Limb (tissue), 2 donors: ENCODE results near the gene UBAP1L.
A peak's percentile ranks its signal among the peaks of the same experiment; 100 is the strongest.
"Not testable (repeated sequence)": the region's sequence is repeated elsewhere in the genome, so short reads cannot be mapped to it uniquely, and the experiment has no call there.

Source experiments
- DNase-seq, 2 donors: peaks; one replicate each; pipeline ENCODE4 v3.0.0-alpha.2; 2016; ENCODE audit errors: extremely low spot score in 2 of 2

Gene UBAP1L

DNA sequence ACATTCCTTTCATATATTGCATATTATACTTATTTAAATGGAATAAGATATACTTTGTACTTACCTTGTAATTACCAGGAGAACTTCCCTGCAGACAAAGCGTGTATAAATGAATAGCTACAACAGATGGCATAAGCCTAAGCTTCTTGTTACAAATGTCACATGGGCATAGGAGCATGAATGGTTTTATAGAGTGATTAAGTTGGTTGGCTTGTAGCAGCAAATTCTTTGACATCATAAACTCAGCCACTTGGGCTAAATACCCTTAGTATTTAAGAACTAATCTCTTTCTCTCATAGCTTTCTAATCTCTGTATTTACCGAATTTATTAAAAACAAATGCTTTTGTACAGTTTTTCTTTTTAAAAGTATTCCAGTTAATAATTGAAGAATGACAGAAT is at the start of gene UBAP1L:
Gene UBAP1L (minus strand): TSS at position 115 of the 400 bp plus-strand sequence. CDS start 8,985 bp downstream, outside the sequence.
- no peak for DNase-seq

DNA sequence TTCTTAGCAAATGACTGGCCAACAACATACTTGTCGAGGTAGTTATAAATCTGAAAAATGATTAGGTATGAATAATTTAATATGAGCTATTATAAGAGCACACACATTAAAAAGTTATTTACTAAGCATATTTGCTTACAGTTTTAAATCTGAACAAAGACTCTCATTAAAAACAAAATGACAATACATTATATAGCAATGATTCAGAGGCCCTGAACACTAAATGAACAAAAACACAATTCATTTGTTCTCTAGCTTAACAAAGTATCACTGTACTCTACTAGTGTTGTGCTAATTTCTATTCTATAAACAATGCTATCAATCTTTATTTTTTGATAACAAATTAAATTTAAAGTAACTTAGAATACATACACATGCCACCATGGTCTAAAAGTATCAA is 49.1 kb upstream of the UBAP1L start:
- DNase-seq, result no peak

DNA sequence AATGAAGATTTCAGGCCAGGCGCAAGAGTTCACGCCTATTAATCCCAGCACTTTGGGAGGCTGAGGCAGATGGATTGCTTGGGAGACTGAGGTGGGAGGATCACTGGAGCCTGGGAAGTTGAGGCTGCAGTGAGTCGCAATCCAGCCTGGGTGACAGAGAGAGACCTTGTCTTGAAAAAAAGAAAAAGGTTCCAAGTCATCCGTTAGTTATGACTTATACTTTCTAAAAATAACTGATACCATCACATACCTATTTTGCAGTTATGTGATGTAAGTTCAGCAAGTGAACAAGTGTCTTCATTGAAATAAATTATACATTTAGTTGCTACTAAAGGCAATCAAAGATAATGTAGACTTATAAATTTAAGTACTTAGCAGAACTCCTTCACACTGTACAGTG is 48.0 kb upstream of the UBAP1L start:
- DNase-seq, result no peak

DNA sequence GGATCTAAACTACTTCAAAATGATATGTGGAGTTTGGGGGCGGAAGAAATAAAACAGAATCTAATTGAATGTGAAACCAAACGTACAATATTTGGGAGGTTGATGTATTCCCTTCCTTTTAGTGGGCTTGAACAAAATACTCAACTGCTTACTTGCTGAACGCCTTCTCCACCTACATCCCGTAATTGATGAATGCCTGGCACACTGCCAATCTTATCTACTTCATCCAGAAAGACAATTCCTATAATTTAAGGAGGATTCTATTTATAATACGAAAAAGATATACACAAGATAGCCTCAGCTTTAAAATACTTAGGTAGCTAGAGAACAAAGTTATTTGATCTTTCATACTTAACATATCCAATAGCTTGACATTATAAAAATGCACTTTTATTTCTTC is 41.7 kb upstream of the UBAP1L start:
- no peak for DNase-seq

DNA sequence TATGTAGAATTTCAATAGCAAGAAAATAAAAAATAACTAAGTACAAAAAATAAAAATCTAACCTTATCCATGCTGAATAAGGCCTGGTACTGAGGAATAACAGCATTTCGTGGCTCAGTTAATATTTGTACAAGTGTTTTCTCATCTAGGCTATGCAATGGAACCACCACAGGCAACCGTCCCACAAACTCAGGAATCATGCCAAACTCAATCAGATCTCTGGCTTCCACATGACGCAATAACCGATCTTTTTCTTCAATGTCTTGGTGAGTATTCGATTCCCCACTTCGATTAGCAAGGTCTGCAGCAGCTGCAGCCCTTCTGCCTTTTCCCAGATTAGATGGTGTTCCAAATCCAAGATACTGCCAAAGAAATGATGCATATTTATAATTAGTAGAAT is 39.7 kb upstream of the UBAP1L start:
- DNase-seq, result no peak

DNA sequence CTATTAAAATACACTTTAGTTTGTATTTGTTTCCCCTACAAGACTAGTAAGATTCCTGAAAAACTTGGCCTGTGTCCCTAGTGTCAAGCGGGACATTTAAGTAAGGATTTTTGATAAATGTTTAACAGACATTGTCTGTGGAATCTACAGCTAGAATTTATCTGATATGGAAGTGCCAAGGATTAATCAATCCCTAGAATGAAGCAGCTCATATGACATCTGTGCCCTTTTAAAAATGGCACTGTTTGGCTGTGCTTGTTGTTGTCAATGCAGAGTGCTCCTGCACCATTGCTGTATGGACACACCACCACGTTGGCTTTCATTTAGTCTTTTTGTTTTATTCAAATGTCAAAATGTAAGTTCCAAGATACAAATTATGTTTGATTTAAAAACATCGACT is 32.9 kb upstream of the UBAP1L start:
- DNase-seq, result no peak

DNA sequence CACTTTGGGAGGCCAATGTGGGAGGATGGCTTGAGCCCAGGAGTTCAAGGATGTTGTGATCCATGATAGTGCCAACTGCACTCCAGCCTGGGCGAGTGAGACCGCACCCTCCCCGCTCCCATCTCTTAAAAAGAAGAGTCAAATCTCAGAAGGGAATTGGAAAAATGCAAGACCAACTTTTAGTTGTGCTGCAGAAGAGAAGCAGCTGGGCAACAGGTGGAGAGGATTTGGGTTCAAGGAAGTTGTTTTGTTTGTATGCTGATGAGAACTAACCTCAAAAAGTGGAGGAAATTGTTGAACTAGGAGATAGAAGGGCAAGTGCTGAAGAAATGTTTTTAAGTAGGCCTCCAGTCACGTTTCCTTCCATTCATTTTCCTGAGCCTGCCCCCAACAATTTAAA is 31.4 kb upstream of the UBAP1L start:
- no peak for DNase-seq

DNA sequence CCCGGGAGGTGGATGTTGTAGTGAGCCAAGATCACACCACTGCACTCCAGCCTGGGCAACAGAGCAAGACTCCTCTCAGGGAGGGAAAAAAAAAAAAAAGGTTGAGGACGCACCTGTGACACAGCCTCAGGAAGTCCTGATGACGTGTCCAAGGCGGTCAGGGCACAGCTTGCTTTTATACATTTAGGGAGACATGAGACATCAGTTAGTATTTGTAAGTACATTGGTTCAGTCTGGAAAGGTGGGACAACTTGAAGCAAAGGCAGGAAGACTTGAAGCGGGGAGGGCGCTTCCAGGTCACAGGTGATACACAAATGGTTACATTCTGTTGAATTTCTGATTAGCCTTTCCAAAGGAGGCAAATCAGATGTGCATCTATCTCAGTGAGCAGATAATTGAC is 23.6 kb upstream of the UBAP1L start:
- not testable (repeated sequence) for DNase-seq

DNA sequence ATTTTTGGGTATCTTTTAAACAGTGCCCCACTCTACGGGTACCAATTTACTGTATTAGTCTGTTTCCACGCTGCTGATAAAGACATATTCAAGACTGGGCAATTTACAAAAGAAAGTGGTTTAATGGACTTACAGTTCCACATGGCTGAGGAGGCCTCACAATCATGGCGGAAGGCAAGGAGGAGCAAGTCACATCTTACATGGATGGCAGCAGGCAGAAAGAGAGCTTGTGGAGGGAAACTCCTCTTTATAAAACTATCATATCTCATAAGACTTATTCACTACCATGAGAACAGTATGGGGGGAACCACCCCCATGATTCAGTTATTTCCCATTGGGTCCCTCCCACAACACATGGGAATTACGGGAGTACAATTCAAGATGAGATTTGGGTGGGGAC is 22.9 kb upstream of the UBAP1L start:
- DNase-seq, result not testable (repeated sequence)

DNA sequence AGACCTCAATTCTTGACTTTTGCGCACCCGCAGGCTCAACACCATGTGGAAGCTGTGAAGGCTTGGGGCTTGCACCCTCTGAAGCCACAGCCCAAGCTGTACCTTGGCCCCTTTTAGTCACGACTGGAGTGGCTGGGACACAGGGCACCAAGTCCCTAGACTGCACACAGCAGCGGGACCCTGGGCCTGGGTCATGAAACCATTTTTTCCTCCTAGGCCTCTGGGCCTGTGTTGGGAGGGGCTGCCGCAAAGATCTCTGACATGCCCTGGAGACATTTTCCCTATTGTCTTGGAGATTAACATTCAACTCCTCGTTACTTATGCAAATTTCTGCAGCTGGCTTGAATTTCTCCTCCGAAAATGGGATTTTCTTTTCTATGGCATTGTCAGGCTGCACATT is 22.1 kb upstream of the UBAP1L start:
- DNase-seq, result not testable (repeated sequence)

DNA sequence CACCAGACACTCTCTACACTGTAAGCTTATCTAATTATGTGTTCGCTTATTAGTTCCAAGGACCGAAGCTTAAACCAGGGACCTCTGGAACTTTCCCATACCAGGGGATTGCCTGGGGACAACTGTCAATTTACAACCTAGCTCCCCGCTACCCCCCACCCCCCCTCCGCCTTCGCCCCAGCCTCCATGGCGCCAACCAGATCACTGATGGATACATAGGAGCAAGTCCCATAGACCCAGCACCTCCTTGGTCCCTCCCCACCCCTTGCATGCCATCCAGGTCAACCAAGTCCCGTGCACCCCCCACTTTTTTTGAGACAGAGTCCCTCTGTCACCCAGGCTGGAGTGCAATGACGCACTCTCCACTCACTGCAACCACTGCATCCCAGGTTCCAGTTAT is 19.5 kb upstream of the UBAP1L start:
- no peak for DNase-seq

DNA sequence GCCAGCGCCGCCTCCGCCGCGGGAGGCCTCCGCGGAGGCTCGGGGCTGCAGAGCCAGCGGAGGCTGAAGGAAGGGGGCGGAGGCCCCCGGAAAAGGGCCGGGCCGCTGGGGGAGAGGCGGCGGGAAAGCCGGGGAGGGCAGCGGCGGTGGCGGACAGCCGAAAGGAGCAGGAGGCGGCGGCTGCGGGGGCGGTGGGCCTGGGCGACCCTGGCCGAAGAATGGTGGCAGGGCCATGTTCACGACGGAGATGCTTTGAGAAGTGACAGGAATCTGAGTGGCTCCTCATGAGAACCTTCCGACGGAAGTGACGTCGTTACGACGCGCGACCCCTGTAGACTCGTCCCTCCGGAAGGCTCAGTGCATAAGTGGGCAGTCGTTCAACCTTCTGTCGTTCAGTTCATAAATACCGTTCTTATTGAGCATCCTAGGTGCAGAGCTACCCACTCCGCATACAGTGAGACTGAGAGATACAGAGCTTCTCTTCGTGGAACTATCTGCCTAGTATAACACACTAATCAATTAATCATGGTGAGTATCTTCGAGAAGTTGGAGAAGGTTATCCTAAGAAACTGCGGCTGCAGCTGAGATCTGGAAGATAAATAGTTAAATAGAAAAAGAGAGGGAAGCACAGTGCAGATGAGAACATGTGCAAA is 18.7 kb upstream of the UBAP1L start, which contains the start of gene PDCD7:
Gene PDCD7 (minus strand): TSS at position 261 of the 653 bp plus-strand sequence. CDS start 27 bp downstream, at position 234.
- DNase-seq, result peak; percentile 91 to 96

DNA sequence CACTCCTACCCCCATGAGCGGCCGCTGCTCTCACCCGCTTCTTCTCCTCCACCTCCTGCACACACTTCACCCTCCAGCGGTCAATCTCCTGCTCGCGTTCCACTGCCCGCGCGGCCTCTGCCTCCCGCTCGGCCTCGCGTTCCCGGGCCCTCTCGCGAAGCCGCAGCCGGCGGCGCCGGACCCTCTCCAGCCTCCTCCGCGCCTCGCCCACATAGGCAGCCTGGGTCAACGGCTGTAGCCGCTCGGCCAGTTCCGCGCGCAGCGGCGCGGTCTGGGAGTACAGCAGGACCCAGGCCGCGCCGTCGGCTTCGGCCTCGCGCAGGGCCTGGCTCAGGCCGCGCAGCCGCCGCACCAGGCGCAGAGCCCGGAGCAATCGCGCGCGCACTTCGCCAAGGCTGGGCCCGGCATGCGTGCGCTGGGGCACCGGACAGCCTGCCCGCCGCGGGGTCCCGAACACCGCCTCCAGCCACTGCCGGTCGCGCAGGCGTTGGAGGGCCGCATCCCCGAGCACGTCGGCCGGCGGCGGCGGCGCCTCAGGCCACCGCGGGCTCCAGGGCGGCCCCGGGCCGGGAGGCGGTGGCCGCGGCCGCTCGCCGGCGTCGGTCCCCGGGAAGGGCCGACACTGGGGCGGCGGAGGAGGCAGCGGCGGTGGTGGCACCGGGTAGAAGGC is 18.0 kb upstream of the UBAP1L start:
- DNase-seq, result peak in 1 of 2 donors; percentile 61

DNA sequence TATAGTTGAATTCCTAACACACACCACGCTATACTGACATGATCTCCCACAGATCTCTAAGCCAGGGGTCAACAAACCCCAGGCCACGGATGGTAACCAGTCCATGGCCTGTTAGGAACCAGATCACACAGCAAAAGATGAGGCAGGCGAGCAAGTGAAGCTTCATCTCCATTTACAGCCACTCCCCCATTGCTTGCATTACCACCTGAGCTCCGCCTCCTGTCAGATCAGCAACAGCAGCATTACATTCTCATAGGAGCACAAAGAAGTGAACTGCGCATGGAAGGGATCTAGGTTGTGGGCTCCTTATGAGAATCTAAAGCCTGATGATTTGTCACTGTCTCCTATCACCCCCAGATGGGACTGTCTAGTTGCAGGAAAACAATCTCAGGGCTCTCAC is 15.9 kb upstream of the UBAP1L start:
- DNase-seq, result no peak

DNA sequence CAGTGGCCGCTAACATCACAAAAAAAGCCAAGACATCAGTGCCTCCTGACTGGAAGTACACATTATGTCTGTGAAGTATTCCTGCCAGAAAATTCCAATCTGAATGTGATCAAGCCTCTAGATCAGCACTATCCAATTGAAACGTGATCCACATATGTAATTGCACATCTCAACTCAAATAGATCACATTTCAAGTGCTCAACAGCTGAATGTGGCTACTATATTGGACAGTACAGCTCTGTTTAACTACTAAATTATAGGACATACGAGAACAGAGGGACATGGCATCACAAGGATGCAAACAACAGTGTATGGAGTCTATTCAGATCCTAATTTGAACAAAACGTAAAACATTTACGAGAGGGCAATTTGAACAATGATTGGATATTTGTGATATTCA is 542 bp upstream of the UBAP1L start:
- peak in 1 of 2 donors; percentile 29 for DNase-seq

DNA sequence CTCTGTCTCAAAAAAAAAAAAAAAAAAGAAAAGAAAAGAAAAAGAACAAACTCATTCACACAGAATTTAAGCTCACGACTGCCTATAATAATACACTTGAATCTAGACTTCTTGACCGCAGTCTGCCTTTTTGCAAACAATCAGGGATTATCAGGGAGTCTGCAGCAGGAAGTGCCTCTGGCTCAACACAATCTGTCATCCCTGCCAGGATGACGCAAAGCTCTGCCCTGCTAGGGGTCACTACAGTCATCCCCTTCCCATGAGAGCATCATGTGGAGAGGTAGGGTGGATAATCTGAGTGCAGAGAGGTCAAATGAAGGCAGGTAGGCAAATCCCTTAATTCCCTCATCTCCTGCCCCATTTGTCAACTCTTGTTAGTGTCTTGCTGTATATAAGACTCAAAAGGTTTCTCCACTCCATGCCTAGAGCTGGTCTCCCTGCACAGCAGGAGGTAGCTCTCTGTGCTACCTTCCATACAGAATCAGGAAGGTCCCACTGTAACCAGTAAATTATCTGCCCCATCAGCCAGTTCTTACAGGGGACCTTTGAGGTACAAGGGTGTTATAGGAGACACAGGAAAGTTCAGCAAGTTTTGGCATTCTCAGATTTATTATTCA is 4.2 kb downstream of the UBAP1L start:
- no peak for DNase-seq

DNA sequence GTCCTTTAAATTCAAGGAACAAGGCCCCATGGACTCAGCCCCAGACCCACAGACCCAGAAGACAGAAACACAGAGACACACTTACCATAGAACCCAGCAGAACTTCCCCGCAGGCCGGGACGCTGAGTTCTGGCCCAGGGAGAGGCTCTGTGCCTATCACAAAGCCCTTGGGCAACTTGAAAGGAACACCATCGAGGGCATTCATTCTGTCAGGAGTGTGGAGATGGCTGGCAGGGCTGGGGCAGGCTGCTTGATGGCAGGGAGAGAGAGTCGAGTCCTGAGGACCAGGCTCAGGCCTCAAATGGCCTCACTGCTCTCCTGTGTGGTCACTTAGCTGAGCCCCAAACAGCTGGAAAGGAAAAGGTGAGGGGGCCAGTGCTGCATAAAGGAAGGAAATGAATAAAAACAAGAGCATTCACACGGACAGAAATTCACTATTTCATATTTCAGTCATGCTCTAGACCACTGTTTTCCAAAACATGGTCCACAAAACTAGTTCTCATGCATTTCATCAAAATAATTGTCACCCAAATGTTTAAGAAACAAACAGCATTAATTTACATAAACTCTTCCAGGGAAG is 8.9 kb downstream of the UBAP1L start:
- DNase-seq, result no peak

DNA sequence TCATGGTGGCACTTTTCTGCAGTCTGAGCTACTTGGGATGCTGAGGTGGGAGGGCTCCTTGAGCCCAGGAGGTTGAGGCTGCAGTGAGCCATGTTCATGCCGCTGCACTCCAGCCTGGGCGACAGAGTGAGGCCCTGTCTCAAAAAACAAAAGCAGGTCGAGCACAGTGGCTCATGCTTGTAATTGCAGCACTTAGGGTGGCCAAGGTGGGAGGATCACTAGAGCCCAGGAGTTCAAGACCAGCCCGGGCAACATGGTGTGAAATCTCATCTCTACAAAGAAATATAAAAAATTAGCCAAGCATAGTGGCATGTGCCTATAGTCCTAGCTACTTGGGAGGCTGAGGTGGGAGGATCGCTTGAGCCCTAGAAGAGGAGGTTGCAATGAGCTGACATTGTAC is 10.0 kb downstream of the UBAP1L start:
- DNase-seq, result no peak

DNA sequence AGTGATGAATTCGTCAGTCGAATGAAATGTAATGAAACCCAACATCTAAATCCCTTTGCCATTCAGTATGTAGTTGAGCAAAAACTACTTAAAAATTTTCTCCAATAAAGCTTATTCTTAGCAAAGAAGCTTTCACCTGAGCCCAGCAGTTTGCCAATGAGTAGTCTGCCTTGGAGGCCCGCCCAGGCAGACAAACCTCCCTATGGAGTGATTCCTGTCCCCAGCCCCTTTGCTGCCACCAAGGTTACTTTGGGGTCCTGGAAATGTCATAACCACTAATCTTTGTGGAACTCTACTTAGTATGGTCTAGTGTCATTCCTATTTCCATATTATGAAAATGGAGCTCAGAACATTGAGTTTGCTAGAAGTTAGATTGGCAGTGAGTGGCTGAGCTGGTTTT is 12.1 kb downstream of the UBAP1L start:
- DNase-seq, result no peak

DNA sequence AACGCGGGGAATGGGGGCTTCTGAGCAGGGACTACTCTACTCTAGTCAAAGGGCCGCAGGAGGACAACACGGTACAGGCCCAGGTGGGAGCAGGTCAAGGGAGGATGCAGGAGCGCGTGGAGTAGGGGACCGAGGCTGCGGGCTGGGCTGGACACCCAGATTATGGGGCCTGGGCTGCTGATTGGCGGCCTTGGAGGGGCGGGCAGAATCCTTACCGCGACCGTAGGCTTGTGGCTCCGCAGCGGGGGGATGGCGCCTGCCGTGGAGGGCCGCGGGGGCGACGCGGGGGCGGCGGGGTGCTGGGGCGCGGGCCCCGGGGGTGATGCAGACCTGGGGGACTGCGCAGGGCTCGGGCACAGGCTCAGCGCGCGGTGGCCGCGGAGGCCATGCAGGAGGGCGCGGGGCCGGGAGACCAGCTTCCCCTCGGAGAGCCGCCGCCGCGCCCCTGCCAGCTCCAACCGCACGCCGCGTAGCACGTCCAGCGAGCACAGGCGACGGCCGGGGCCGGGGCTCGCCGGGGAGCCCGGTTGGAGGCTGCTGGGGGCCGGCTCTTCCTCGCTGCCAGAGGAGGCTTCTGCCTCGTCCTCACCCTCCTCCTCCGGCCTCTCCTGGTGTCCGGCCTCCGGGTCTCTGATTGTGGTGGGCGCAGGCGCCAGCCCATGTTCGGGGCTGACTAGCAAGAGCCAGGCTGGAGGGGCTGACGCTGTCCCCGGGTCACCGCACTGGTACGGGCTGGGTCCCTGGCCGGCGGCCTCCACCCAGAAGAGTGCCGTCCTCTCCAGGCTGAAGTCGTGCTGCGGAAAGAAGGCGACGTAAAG is 12.9 kb downstream of the UBAP1L start:
- peak in 1 of 2 donors; percentile 42 for DNase-seq

DNA sequence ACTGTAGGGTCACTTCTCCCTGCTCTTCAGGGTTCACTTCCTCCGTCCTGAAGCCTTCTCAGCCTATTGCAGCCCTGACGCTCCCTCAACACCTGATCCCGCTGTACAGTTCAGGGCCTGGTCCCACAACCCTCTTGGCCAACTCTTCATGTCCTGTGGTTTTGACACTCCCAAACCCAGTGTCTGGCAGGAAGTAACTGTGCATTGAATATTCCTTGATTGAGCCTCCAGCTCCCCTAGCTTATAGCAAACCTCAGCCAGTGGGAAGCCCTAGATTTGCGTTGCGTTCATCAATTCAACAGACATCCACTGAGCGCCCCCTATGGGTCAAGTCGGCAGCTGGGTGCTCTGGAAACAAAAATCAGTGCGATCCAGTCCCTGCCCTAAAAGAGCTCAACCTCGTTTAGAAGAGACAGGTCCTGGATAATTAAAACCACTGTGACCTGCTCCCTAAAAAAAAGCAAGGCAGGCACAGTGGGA is 13.5 kb downstream of the UBAP1L start:
- DNase-seq, result peak; percentile 71 to 89
